NCI-H748 treated with DMSO at 0.1 percent for 48 hours (cell line): Measurements from ENCODE around the gene GOLGA2.
A peak's percentile ranks its signal among the peaks of the same experiment; 100 is the strongest.

ENCODE experiments used
- DNase-seq: peaks from one replicate; lab custom pipeline; 2025; lab: John Stamatoyannopoulos, UW

Gene GOLGA2

GRCh38 chr9:128257907-128258306 is 17.9 kb downstream of the GOLGA2 start:
- no peak for DNase-seq

DNA sequence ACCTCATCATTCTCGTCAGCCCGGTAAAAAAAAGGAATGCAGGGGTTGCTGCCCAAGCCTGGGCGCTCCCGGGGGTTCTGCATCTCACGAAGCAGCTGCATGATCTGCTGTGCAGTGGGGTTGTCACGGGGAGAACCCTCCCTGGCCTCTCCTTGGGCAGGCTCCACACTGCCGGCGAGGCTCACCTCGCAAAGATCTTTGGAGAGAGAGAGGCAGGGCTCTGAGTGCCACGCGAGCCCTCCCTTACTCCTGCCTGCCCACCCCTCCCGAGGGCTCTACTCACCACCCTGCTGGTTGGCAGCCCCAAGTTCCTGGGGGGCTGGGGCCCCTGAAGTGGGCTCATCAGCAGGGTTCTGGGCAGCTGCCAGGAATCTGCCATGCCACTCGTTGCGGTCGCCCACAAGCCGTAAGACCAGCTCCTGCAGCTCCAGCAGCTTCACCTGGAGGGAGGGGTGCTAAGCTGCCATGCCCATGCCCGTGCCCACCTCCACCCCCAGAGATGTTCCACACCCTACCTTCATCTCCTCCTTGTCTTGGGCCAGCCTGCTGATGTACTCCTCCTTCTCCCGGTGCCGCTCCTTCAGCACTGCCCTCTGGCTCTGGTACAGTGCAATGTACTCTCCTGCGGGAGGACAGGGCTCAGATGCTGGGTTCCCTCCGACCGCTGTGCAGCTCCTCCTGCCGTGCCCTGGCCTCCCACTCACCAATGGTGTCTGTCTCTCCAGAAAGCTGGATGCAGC is 18.6 kb downstream of the GOLGA2 start:
- no peak for DNase-seq

GRCh38 chr9:128254855-128255759 is 20.7 kb downstream of the GOLGA2 start:
- peak; percentile 6 for DNase-seq

DNA sequence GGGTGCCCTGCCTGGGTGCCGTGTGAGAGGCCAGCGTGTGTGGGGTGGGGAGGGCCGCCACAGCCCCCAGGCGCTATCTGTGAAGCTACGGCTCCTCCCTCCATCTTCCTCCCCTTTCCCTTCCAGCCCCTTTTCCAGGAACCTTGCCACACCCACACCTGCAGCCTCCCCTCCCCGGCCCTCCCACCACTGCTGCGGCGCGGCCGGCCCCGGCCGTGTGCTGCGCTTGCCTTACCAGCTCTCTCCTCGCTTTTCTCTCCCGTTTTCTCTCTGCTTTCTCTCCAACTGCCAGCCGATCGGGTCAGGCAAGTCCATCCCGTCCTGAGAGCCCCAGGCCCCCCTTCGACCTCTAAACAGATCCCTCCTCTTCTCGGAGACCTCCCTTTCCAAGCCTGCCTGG is 21.4 kb downstream of the GOLGA2 start:
- DNase-seq = no peak

DNA sequence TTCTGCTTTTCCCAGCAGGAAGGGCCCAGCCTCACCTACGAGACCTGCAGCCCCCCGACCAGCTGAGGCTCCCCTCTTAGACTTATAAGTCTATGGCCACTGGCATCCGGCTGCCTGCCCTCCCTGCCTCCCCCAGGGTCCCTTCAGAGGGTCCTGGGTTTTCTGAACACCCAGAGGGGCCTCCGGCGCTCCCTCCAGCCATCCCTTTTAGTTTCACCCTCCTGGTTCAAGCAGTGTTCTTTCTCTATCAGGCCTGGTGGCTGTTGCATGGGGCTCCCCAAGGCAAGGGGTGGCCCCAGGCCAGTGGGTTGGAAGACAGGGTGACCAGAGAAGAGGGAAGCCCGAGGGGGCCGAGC is 21.8 kb downstream of the GOLGA2 start:
- DNase-seq = no peak

GRCh38 chr9:128253140-128253990 is 22.4 kb downstream of the GOLGA2 start:
- DNase-seq = no peak

DNA sequence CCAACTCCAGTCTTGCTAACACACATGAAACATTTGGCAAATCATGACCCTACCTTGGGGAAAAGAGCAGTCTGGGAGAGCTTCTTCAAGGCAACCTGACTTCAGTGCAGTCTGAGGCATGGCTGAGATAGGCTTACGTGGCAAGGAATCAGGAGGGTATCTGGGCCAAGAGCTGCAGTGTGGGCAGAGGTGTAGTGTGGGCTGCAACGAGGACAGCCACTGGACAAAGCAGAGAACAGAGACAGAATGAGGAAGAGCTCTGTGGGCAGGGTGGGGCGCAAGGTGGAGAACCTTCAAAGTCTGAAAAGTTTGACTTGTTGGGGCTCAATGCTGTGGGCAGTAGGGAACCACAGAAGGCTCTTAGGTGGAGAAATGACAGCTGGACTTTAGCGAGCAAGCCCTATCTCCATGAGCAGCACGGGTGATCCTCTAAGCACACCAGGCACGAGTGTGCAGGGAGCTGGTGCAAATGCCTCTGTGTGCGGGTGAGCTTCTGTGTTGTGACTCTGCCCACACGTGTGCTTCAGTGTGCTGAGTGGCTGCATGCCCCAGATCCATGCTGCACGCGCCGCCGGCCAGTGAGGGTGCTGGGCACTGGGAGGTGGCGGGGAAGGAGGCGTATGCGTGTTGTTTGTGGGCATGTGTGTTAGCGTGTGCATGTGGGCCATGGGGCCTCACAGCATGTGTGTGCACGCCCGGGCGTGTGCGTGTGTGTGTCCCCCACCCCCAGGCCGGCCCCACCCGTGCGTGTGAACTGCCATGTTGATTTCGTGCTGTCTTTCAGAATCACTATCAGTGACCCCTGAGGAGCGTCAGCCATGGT is 23.3 kb downstream of the GOLGA2 start:
- no peak for DNase-seq

DNA sequence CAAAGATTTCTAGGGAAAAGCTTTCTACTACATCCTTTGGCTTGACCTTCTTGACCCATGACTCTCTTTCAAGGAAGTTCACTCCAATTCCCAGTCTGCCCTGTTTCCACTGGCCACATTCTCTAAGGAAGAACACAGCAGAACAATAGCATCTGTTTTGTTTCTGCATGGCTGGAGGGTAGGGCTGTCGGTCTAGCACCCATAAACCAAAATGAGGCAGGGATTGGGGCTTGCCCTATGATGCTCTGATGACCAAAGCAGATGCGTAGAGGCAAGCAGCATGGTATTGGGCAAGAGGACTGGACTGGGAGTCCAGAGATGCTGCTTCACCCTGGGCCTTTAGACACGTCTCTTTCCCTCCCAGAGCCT is 24.1 kb downstream of the GOLGA2 start:
- DNase-seq = no peak

- no peak for DNase-seq
Observed at GRCh38 chr9:128250839-128251731, 24.7 kb downstream of the GOLGA2 start.

DNA sequence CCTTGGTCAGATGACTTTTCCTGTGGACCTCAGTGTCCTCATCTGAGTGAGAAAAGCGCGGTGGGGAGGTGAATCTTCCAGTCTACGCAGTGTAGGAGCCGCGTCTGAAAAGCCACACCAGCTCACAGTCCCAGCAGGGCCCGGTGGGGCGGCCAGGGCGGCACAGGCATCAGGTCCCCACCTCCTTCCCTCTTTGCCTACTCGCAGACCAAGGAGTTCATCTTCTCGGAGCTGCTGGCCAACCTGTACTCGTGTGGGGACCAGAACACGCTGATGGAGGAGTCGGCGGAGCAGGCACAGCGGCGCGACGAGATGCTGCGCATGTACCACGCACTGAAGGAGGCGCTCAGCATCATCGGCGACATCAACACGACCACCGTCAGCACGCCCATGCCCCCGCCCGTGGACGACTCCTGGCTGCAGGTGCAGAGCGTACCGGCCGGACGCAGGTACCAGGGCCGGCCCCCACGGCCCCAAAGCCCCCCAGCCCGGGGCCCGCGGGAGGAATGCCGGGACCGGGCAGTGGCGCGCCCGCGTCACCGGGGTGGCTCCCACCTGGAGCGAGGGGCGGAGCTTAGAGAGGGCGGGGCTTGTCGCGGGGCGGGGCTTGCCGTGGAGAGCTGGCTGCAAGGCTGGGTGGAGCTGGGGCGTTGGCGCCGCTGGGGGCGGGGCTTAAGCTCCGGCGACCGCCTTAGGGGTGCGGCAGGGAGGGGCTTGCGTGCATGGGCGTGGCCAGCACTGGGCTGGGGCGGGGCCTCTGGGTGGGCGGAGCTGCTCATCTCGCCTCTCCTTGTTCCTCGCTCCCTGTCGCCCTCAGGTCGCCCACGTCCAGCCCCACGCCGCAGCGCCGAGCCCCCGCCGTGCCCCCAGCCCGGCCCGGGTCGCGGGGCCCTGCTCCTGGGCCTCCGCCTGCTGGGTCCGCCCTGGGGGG is 25.6 kb downstream of the GOLGA2 start:
- peak; percentile 52 for DNase-seq

DNA sequence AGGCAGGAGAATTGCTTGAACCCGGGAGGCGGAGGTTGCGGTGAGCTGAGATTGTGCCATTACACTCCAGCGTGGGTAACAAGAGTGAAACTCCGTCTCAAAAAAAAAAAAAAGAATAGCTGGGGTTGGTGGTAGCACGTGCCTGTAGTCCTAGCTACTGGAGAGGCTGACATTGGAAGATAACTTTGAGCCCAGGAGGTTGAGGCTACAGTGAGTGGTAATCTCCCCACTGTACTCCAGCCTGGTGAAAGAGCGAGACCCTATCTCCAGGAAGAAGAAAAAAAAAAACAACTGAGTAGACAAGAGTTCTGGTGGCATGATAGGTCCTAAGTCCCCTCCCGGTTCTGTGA is 26.3 kb downstream of the GOLGA2 start:
- no peak for DNase-seq

DNA sequence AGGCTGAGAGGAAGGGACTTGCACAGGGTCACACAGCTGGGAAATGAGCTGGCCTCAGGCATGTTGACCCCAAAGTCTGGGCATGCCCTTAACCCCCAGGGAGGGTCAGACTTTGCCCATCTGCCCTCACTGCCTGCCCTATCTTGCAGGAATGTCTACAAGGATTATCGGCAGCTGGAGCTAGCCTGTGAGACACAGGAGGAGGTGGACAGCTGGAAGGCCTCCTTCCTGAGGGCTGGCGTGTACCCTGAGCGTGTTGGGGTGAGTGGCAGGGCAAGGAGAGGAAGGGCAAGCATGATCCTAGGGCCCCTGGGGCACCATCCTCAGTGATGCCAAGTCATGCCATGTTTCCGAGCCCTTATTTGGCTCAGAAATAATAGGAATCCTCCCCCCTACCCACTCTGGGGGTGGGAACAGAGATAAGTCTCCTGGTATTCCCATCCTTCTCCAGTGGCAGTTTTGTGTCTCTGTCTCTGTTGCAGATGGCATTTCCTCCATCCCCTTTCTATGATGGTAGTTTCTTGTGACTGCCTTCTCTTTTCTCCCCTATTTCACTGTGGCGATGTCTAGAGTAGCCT is 28.5 kb downstream of the GOLGA2 start:
- no peak for DNase-seq

GRCh38 chr9:128246471-128246870 is 29.3 kb downstream of the GOLGA2 start:
- DNase-seq = no peak

GRCh38 chr9:128245421-128246151 is 30.2 kb downstream of the GOLGA2 start:
- DNase-seq = no peak

DNA sequence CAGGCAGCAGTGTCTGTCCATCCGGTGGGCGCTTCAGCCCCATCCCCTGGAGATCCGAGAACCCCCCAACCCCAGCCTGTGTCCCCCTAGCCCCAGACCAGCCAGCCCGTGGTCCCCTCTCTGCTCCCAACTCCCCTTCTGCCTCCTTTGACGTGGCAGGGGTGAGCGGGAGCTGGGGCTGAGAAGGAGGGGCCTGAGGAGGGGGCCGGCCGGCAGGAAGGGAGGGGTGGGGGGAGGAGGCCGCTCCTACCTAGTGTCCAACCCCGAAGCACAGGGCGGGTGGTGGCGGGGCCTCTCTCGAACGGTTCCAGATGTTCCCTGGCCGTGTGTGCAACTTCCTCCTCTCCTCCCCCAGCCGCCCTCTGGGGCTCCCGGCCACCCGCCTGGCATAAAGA is 31.0 kb downstream of the GOLGA2 start:
- no peak for DNase-seq

DNA sequence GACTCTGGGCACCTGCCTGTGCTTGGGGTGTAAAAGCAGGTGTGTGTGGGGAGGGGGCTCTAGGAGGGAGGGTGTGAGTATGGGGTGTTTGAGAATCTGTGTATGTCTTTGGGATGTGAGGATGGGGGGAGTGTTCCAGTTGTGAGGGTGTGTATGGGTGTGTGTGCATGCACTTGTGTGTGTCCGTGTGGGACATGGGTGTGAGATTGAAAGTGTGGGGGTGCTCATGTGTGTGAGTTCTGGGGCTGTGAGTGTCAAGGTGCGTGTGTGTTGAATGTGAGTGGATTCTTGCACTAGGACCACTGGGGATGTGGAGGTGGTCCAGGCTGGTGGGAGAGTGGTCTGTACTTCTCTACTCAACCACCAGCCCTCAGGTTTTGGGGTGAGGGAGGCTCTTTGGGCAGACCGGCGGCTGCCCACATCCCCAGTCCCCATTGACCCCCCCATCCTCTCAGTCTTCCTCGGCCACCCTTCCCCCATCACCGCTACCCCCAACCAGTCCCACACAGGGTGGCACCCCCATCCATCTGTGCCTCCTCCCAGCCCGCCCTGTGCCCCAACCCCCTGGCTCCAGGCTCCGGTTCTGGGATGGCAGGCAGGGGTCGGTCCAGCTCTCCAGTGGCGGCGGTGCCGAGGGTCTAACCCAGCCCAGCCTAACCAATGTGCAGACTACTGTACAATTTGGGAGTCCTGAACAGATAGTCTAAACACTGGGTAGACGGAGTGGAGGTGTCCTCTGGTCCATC is 31.5 kb downstream of the GOLGA2 start:
- no peak for DNase-seq

- DNase-seq = no peak
Observed at GRCh38 chr9:128243215-128244018, 32.4 kb downstream of the GOLGA2 start.
